HCT116 (cell line): ENCODE measurements around the gene PRPF8.

Source experiments
- CTCF ChIP-seq, 3 experiments: fragments of 200-600 bp in 1 of 3; sonication (generic) in 1 of 3; IDR thresholded peaks in 2 of 3; conservative IDR thresholded peaks in 1 of 3; 2 replicates each; pipeline ENCODE4 v1.5.1; 2012 to 2017; ENCODE audit warnings: low read depth in 2 of 3, low read length in 2 of 3, antibody characterized with exemption in 1 of 3, borderline replicate concordance in 1 of 3, control low read depth in 1 of 3, mild to moderate bottlenecking in 1 of 3, mixed read lengths in 1 of 3, mixed run types in 1 of 3, moderate library complexity in 1 of 3; ENCODE audit not compliant: insufficient read depth in 1 of 3
- FOSL1 ChIP-seq: IDR thresholded peaks from 2 replicates; pipeline ENCODE4 v1.6.1; 2012; ENCODE audit warnings: low read depth
- MAX ChIP-seq: IDR thresholded peaks from 2 replicates; pipeline ENCODE4 v1.6.1; 2012
- POLR2AphosphoS5 ChIP-seq: IDR thresholded peaks from 2 replicates; pipeline ENCODE4 v1.6.1; 2011; ENCODE audit warnings: mild to moderate bottlenecking, low read depth, low read length, moderate library complexity
- RAD21 ChIP-seq: IDR thresholded peaks from 2 replicates; pipeline ENCODE4 v1.6.1; 2012; ENCODE audit warnings: low read depth, mild to moderate bottlenecking
- SP1 ChIP-seq: IDR thresholded peaks from 2 replicates; pipeline ENCODE4 v1.6.1; 2012; ENCODE audit warnings: low read depth

DNA sequence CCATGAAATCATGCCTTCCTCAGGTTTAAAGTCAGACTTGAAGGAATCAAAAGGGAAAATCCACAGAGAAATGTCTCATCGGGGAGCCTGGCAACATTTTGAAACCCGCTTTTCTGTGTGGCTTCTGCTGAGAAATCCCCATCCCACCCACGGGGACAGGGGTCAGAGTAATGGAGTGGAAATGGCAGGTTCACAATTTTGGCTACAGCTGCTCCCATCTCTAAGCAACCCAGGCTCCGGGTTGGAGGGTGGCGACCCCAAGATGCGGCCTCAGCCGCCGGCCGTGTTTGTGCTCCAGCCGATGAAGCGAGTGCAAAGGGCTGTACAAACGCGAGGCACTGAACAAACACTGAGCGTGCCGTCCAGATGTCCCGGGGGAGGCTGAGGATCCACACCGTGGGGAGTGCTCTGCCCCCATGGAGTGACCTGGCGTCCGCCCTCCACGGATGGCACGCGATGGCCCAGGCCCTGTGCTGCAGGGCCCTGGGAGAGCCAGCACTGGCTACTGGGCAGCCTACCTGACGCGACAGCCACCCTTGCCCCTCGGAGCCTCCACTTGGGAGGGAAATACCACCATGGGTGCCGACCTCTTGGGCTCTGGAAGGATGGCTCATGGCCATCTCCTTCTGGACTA is 78.2 kb downstream of the PRPF8 start:
- TF ChIP-seq CTCF (IDR thresholded peaks at IDR 0.05 in 2 of 3, conservative IDR thresholded peaks at IDR 0.05 in 1 of 3; ENCODE audit: borderline replicate concordance in 1 of 3, insufficient read depth in 1 of 3, low read depth in 2 of 3, low read length in 2 of 3) (no peak), RAD21 (no peak), POLR2AphosphoS5 (no peak), FOSL1 (no peak), MAX (no peak), SP1 (no peak)
